HG03442 (cell line): ENCODE measurements around the gene CIAO3.
"Not testable (repeated sequence)": the region's sequence is repeated elsewhere in the genome, so short reads cannot be mapped to it uniquely, and the experiment has no call there.

Source experiments
- ATAC-seq: cut with Tn5 transposase; IDR thresholded peaks from one replicate; pipeline ENCODE4 v1.9.1; 2021; ENCODE audit warnings: mild to moderate bottlenecking, moderate library complexity; ENCODE audit not compliant: unreplicated experiment

CIAO3 gene

DNA sequence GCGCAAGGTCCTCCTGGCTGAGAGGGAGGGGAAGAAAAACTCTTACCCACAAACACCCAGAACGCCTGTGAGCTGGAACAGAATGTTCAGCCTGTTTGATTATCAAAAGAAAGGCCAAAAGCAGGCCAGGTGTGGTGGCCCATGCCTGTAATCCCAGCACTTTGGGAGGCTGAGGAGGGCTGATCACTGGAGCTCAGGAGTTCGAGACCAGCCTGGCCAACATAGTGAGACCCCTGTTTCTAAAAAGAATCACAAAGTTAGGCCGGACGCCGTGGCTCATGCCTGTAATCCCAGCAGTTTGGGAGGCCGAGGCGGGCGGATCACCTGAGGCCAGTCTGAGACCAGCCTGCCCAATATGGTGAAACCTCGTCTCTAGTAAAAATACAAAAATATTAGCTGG is 35.5 kb upstream of the CIAO3 start:
- not testable (repeated sequence) for ATAC-seq

DNA sequence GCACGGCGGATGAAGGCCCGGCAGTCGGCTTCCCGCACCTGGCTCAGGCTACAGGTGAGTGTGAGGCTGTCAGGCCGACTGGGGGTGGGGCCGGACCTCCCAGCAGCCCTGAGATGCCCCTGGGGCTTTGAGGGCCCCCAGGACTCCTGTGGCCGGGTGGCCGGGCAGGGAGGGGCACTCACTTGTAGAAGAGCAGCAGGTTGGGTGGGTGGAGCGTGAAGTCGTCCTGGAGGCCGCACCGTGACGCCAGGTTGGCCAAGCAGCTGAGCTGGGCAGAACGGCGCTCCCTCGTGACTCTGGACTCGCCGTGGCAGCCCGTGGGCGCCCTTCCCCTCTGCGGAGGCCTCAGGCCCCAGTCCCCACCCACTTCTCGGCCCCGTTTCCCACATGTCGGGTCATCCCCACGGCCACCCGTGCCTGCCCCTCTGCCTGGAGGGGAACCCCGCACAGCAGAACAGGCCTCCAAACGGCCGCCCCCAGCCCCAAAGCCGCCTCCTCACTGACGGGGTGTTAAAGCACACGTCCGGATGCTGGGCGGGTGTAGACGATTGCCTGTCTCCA is 34.5 kb upstream of the CIAO3 start:
- ATAC-seq = no peak

- ATAC-seq = no peak
Measured at GRCh38 chr16:774086-775001, 33.5 kb upstream of the CIAO3 start.

GRCh38 chr16:772959-773358 is 32.2 kb upstream of the CIAO3 start:
- ATAC-seq = no peak

DNA sequence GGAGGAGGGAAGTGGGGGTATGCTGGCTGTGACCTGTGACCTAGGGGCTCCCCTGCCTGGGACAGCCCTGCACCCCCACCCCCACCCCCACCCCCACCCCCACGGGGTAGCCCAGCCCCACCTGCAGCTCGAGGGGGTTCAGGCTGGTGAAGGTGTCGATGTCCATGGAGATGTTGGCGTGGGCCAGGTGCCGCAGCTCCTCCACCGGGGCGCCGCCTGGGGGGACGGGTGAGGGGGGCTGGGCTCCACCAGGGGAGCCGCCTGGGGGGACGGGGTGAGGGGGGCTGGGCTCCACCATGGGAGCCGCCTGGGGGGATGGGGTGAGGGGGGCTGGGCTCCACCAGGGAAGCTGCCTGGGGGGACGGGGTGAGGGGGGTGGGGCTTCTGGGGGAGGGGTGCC is 29.6 kb upstream of the CIAO3 start:
- ATAC-seq = no peak

- no peak for ATAC-seq
Measured at GRCh38 chr16:769934-770333, 29.1 kb upstream of the CIAO3 start.

DNA sequence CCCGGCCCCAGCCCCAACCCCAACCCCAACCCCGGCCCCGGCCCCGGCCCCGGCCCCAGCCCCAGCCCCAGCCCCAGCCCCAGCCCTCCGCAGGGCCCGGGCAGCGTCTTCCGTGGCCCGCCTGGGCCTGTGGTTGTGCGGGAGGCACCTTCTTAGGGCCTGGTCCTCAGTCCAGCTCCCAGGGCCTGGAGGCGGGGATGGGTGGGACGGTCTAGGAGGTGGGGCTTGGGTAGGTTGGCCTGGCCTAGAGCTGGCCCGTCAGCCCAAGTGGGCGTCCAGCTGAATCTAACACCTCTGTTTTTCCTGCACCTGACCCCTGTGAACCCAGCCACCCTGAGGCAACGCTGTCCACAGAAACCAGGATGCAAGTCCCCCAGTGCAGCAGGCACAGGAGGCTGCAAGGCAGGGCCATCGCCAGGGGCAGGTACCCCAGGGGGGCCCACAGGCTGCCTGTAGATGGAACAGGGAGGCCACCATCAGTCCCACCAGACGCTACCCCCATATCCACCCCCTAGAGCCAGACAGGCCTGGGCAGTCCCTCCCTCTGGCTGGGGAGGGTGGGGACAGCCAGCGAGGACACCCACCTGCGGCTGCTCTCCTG is 28.5 kb upstream of the CIAO3 start:
- ATAC-seq = no peak

- no peak for ATAC-seq
Measured at GRCh38 chr16:768428-768827, 27.6 kb upstream of the CIAO3 start.

GRCh38 chr16:767743-768235 is 27.0 kb upstream of the CIAO3 start:
- no peak for ATAC-seq

- ATAC-seq = no peak
Measured at GRCh38 chr16:766820-767640, 26.2 kb upstream of the CIAO3 start.

DNA sequence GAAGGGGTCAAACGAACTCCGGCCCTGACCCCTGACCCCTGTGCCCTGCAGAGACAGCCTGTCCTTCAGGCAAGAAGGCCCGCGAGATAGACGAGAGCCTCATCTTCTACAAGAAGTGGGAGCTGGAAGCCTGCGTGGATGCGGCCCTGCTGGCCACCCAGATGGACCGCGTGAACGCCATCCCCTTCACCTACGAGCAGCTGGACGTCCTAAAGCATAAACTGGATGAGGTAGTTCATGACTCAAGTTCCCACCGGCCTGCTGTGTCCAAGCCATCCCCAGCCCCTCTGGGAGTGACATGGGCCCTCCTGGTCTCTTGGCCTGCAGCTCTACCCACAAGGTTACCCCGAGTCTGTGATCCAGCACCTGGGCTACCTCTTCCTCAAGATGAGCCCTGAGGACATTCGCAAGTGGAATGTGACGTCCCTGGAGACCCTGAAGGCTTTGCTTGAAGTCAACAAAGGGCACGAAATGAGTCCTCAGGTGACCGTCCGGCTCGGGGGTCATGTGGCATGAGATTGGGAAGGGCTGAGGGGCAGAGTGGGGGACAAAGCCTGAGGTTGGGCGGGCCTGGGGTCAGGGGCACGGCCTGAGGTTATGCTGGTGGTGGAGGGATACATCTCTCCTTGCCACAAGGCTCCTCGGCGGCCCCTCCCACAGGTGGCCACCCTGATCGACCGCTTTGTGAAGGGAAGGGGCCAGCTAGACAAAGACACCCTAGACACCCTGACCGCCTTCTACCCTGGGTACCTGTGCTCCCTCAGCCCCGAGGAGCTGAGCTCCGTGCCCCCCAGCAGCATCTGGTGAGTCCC is 25.4 kb upstream of the CIAO3 start:
- no peak for ATAC-seq

GRCh38 chr16:765488-765865 is 24.7 kb upstream of the CIAO3 start:
- no peak for ATAC-seq

GRCh38 chr16:764848-765487 is 24.2 kb upstream of the CIAO3 start:
- no peak for ATAC-seq

- no peak for ATAC-seq
Measured at GRCh38 chr16:764184-764750, 23.5 kb upstream of the CIAO3 start.

DNA sequence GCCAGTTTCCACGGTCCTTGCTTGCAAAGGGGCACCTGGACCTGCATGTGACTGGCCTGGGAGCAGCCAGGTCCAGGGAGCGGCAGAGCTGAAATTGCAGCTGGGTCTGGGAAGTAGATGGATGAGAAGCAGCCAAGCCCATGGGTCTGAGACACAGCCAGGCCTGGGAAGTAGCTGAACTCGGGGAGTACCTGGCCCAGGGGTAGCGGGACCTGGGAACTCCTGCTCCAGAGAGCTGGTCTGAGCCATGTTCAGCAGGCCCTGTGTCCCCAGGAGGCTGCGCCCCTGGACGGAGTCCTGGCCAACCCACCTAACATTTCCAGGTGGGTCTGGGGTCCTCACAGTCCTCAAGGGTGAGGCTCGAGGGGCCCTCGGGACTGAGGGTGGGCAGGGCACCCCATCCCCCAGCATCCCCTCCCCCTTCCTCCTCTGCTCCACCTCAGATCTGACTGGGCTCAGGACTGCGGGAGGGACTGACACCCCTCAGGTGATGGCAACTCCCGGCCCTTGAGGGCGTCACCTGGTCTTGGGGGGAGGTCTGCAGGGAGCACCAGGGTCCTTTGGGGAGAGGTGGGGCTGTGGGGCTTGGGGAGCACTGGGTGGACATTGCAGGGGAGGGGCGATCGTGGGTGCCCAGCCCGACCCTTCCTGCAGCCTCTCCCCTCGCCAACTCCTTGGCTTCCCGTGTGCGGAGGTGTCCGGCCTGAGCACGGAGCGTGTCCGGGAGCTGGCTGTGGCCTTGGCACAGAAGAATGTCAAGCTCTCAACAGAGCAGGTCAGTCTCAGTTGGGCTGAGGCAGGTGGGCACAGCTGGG is 22.8 kb upstream of the CIAO3 start:
- no peak for ATAC-seq

DNA sequence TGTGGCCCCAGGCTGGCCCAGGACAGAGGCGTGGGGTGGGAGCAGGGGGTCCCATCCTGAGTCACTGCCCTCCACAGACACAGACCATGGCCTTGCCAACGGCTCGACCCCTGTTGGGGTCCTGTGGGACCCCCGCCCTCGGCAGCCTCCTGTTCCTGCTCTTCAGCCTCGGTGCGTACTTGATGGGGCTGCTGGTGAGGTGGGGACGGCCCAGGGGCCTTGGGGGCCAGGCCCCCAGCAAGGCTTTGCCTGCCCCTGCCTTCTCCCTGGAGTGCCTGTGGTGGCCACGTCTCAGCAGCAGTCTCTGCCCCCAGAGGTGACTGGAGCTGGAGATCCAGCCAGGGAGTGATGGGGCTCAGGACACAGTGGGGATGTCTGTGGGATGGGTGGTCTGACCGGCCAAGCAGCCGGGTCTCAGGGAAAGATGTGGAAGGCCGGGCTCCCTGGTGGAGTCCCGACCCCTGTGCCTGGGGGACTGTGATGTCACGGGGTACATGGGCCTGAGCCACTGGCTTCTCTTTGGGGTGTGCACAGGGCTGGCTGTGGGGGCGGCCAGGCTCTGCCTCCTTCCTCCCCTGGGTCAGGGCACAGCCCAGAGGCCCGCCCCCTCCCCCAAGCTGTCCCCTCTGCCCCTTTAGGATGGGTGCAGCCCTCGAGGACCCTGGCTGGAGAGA is 21.9 kb upstream of the CIAO3 start:
- ATAC-seq = no peak

DNA sequence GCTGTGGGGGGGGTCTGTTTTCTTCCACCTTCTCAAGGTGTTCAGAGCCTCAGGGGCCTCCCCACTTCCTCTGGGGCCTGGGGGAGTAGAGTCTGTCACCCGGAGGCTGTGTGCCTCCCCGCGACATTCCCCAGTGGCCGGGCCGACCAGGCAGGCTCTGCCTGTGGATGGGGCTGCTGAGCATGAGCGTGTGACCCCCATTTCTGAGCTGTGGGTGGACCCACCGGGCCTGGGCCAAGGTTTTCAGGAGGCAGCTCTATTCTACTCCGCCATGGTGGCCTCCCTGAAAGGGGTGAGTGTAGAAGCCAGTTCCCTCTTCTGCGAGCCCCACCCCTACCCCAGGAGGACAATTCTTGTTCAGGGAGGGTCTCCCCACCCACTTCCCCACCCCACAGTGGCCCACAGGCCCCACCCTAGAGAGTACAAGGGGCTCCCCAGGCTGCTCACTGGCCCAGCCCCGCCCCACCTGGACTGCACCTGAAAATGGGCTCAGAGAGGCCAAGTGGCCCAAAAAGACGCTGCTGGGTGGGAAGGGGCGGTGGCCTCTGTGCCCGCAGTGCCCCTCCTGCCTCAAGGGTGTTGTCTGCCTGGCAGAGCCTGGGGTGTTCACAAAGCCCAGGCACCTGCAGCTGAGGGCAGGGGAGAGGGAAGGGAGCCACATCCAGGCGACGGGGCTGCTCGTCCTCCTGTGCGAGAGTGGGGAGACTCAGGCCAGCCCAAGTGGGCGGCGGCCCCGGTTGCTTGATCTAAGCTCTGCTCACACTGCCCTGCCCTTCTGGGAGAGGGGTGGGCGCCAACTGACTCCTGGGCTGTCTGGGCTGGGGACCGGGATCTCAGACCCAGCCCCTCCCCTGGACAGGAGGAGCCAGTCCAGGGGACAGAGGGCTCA is 21.1 kb upstream of the CIAO3 start:
- ATAC-seq = no peak
